ENCODE data around the gene PNKD.

PNKD gene

DNA sequence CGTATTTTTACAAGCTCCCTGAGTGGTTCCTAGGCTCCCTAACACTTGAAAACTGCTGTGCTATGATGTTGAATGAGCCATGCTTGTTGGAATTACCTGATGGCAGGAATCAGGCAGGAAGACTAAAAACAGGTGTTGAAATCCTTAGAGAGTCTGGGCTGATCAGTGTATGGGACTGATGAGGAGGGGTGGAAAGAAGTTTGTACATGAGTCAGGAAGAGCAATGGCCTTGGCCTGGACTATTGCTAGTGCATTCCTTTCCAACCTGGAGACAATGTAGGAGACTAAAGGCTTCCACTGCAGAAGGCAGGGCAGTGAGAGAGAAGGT is 46.9 kb downstream of the PNKD start:
- no peak for TF ChIP-seq CTCF (conservative IDR thresholded peaks at IDR 0.05; ENCODE audit: control insufficient read depth, insufficient read depth, low read depth, low read length)
- DNase-seq (ENCODE audit: low read depth), result no peak
- no peak overlapping the region for H3K4me3 ChIP-seq (ENCODE audit: control insufficient read depth, low read depth, low read length)

- no peak overlapping the region for H3K4me3 ChIP-seq (ENCODE audit: control insufficient read depth, low read depth, low read length)
- DNase-seq (ENCODE audit: low read depth), result no peak
- TF ChIP-seq CTCF (conservative IDR thresholded peaks at IDR 0.05; ENCODE audit: control insufficient read depth, insufficient read depth, low read depth, low read length), result no peak
Observed at GRCh38 chr2:218317835-218318234, 47.5 kb downstream of the PNKD start.

- H3K4me3 ChIP-seq (ENCODE audit: control insufficient read depth, low read depth, low read length), result no peak overlapping the region
- TF ChIP-seq CTCF (conservative IDR thresholded peaks at IDR 0.05; ENCODE audit: control insufficient read depth, insufficient read depth, low read depth, low read length), result no peak
- no peak for DNase-seq (ENCODE audit: low read depth)
Observed at GRCh38 chr2:218318241-218318640, 47.9 kb downstream of the PNKD start.

DNA sequence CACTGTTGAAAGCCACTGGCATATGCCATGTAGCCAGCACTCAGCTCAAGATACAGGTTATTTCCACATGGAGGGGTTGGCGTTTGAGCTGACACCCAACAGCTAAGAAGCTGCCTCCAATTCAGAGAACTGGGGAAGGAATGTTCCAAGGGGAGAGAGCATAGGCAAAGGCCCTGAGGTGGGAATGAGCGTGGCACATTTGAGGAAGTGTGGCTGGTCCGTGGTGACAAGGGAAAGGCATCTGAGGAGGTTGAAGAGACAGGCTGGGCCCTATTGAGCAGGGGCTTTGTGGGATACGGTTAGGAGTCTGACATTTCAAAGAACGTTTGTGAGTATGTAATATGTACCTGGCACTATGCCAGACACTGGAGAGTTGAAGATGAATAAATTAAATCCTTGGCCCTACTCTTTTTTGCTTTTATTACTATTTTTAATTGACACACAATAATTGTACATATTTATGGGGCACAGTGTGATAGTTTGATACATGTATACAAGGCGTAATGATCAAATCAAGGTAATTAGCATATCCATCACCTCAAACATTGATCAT is 49.6 kb downstream of the PNKD start:
- no peak overlapping the region for H3K4me3 ChIP-seq (ENCODE audit: control insufficient read depth, low read depth, low read length)
- TF ChIP-seq CTCF (conservative IDR thresholded peaks at IDR 0.05; ENCODE audit: control insufficient read depth, insufficient read depth, low read depth, low read length), result no peak
- DNase-seq (ENCODE audit: low read depth), result no peak

DNA sequence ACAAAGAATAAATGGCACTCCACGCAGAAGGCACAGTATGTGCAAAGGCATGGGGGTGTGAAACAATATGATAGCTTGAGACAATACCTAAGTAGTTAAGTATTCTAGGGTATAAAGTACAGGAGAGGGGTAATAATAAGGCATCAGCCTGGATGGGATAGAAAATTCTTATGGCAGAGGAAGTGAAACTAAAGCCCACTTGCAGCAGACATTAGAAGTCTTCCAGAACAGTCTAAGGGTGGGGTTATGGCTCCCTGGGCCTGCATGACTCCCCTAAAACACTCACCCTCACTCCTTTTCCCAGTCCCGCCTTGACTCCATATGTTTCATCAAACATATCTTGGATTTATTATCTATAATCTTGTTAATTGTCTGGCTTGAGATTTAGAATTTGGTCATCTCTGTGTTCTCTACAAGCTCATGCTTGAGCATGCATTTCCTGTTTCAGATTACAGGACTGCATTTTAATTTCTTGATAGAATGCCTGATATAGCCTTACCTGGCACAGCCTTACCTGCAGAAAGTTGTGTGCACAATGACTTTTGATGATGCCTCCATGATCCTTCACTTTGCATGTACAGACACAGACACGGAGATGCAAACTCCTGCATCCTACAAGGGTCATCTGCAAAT is 50.5 kb downstream of the PNKD start:
- no peak for TF ChIP-seq CTCF (conservative IDR thresholded peaks at IDR 0.05; ENCODE audit: control insufficient read depth, insufficient read depth, low read depth, low read length)
- DNase-seq (ENCODE audit: low read depth), result no peak
- H3K4me3 ChIP-seq (ENCODE audit: control insufficient read depth, low read depth, low read length), result no peak overlapping the region

DNA sequence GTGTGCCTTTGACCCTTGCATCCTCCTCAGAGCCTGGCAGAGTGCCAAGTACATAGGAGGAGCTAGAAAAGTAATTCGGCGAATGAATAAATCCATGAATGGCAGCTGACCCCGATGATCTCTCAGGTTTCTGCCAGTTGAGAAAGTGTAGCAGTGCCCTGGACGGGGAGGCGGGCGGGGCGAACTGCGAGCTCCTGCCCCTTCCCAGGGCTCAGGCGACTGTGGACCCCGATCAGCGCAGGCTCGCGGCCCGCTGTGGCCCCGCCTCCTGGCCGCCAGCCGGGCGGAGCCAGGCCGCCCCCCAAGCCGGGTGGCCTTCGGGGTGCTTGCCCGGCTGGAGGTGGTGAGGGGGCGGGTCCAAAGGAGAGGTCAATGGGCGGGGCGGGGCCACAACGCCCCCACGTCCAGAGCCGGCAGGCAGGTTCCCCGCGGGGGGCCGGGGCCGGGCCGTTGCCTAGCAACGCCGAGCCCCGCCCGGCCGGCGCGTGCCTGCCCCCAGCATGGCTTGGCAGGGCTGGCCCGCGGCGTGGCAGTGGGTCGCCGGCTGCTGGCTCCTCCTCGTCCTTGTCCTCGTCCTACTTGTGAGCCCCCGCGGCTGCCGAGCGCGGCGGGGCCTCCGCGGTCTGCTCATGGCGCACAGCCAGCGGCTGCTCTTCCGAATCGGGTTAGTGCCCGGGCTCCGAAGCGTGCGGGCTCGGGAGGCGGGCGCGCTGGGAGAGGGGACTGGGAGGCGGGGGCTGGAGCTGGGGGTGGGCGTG is 52.6 kb downstream of the PNKD start:
- peak; percentile 64 for DNase-seq (ENCODE audit: low read depth)
- no peak for TF ChIP-seq CTCF (conservative IDR thresholded peaks at IDR 0.05; ENCODE audit: control insufficient read depth, insufficient read depth, low read depth, low read length)

More for the DNA sequence above, 52.6 kb downstream of the PNKD start:
- peak overlapping the region; percentile 50 for H3K4me3 ChIP-seq (ENCODE audit: control insufficient read depth, low read depth, low read length)
